ENCODE data around the gene FHAD1.

Gene FHAD1

GRCh38 chr1:15441247-15441646 lies 194.2 kb downstream of the FHAD1 start:
- H3K36me3 ChIP-seq (replicated peaks): no peaks in the 10 kb centered on the region
- no peak for TF ChIP-seq CTCF (IDR thresholded peaks at IDR 0.05; ENCODE audit: low read depth, low read length, missing control alignments)
- in situ Hi-C loops (cut with HindIII; ENCODE audit: low pct_ligation_motif_present, low sequenced_read_pairs): no loop called here

GRCh38 chr1:15442119-15442518 lies 195.1 kb downstream of the FHAD1 start:
- no peak for DNase-seq
- no peak overlapping the region for H3K27ac ChIP-seq
- H3K4me3 ChIP-seq (ENCODE audit: low read depth, low read length): no peak overlapping the region
- H3K27me3 ChIP-seq (replicated peaks): no peaks in the 10 kb centered on the region
- H3K36me3 ChIP-seq (replicated peaks): no peaks in the 10 kb centered on the region
- TF ChIP-seq CTCF (IDR thresholded peaks at IDR 0.05; ENCODE audit: low read depth, low read length, missing control alignments): no peak
- in situ Hi-C loops (cut with HindIII; ENCODE audit: low pct_ligation_motif_present, low sequenced_read_pairs): no loop called here

More at GRCh38 chr1:15441247-15441646, 194.2 kb downstream of the FHAD1 start:
- Histone ChIP-seq H3K4me3 (ENCODE audit: low read depth, low read length) (no peak overlapping the region), H3K27me3 (replicated peaks) (no peaks in the 10 kb centered on the region), H3K27ac (no peak overlapping the region)
- no peak for DNase-seq

GRCh38 chr1:15442759-15443158 lies 195.7 kb downstream of the FHAD1 start:
- in situ Hi-C loops (cut with HindIII; ENCODE audit: low pct_ligation_motif_present, low sequenced_read_pairs): no loop called here
- Histone ChIP-seq H3K36me3 (replicated peaks) (no peaks in the 10 kb centered on the region), H3K27ac (no peak overlapping the region), H3K27me3 (replicated peaks) (no peaks in the 10 kb centered on the region), H3K4me3 (ENCODE audit: low read depth, low read length) (no peak overlapping the region)
- no peak for DNase-seq
- TF ChIP-seq CTCF (IDR thresholded peaks at IDR 0.05; ENCODE audit: low read depth, low read length, missing control alignments): no peak

GRCh38 chr1:15443281-15443680 lies 196.3 kb downstream of the FHAD1 start:
- in situ Hi-C loops (cut with HindIII; ENCODE audit: low pct_ligation_motif_present, low sequenced_read_pairs): no loop called here
- Histone ChIP-seq H3K4me3 (ENCODE audit: low read depth, low read length) (no peak overlapping the region), H3K27ac (no peak overlapping the region), H3K36me3 (replicated peaks) (no peaks in the 10 kb centered on the region), H3K27me3 (replicated peaks) (no peaks in the 10 kb centered on the region)
- no peak for TF ChIP-seq CTCF (IDR thresholded peaks at IDR 0.05; ENCODE audit: low read depth, low read length, missing control alignments)
- DNase-seq: no peak

GRCh38 chr1:15444468-15445389 lies 197.7 kb downstream of the FHAD1 start:
- in situ Hi-C loops (cut with HindIII; ENCODE audit: low pct_ligation_motif_present, low sequenced_read_pairs): no loop called here
- no peak for DNase-seq
- no peak for TF ChIP-seq CTCF (IDR thresholded peaks at IDR 0.05; ENCODE audit: low read depth, low read length, missing control alignments)
- H3K4me3 ChIP-seq (ENCODE audit: low read depth, low read length): no peak overlapping the region
- H3K27me3 ChIP-seq (replicated peaks): no peaks in the 10 kb centered on the region
- no peaks in the 10 kb centered on the region for H3K36me3 ChIP-seq (replicated peaks)
- H3K27ac ChIP-seq: no peak overlapping the region
